ENCODE data around the gene ATAD3B. TPM values are rescaled to one million over a fixed set of nuclear protein-coding genes. Genes with fewer than 3 reads are reported as not detected.

The ATAD3B gene
- total RNA-seq, 1 donor from 2014 or later, result 14.2 TPM

GRCh38 chr1:1540818-1541628 lies 69.5 kb downstream of the ATAD3B start:
- Histone ChIP-seq H3K4me3 (peak overlapping the region; percentile 87 to 91), H3K27ac (peak overlapping the region; percentile 75 to 77), H3K36me3 (peaks cover 3 to 14% of the 10 kb centered on the region in 2 donors), H3K4me1 (peaks cover 3 to 14% of the 10 kb centered on the region in 2 donors), H3K27me3 (no peaks in the 10 kb centered on the region), H3K9me3 (no peaks in the 10 kb centered on the region)
- DNase-seq (ENCODE audit: low spot score in 2 of 2), result no peak
- TF ChIP-seq CTCF (IDR thresholded peaks at IDR 0.05), result no peak
- intact Hi-C loops (cut with DNase I), result no loop called here

- no peak for TF ChIP-seq CTCF (IDR thresholded peaks at IDR 0.05)
- Histone ChIP-seq H3K4me1 (peaks cover 3 to 14% of the 10 kb centered on the region in 2 donors), H3K9me3 (no peaks in the 10 kb centered on the region), H3K27me3 (no peaks in the 10 kb centered on the region), H3K4me3 (no peak overlapping the region), H3K36me3 (peaks cover 3 to 14% of the 10 kb centered on the region in 2 donors), H3K27ac (no peak overlapping the region)
- intact Hi-C loops (cut with DNase I), result no loop called here
- no peak for DNase-seq (ENCODE audit: low spot score in 2 of 2)
Observed at GRCh38 chr1:1541956-1542765, 70.6 kb downstream of the ATAD3B start.

GRCh38 chr1:1542766-1543705 lies 71.5 kb downstream of the ATAD3B start:
- no peak overlapping the region for H3K4me3 ChIP-seq
- H3K36me3 ChIP-seq, result peaks cover 3 to 14% of the 10 kb centered on the region in 2 donors
- no peak overlapping the region for H3K27ac ChIP-seq
- intact Hi-C loops (cut with DNase I), result no loop called here
- H3K27me3 ChIP-seq, result no peaks in the 10 kb centered on the region
- no peaks in the 10 kb centered on the region for H3K9me3 ChIP-seq
- no peak for TF ChIP-seq CTCF (IDR thresholded peaks at IDR 0.05)
- DNase-seq (ENCODE audit: low spot score in 2 of 2), result no peak
- H3K4me1 ChIP-seq, result peaks cover 3 to 14% of the 10 kb centered on the region in 2 donors

GRCh38 chr1:1543706-1544099 lies 72.1 kb downstream of the ATAD3B start:
- no peak for TF ChIP-seq CTCF (IDR thresholded peaks at IDR 0.05)
- Histone ChIP-seq H3K4me1 (peaks cover 3 to 14% of the 10 kb centered on the region in 2 donors), H3K36me3 (peaks cover 3 to 14% of the 10 kb centered on the region in 2 donors), H3K4me3 (no peak overlapping the region), H3K9me3 (no peaks in the 10 kb centered on the region), H3K27me3 (no peaks in the 10 kb centered on the region), H3K27ac (no peak overlapping the region)
- intact Hi-C loops (cut with DNase I), result no loop called here
- DNase-seq (ENCODE audit: low spot score in 2 of 2), result no peak

- peaks cover 3 to 14% of the 10 kb centered on the region in 2 donors for H3K36me3 ChIP-seq
- DNase-seq (ENCODE audit: low spot score in 2 of 2), result no peak
- H3K27me3 ChIP-seq, result no peaks in the 10 kb centered on the region
- H3K4me3 ChIP-seq, result no peak overlapping the region
- no peak for TF ChIP-seq CTCF (IDR thresholded peaks at IDR 0.05)
- no peaks in the 10 kb centered on the region for H3K9me3 ChIP-seq
- H3K27ac ChIP-seq, result no peak overlapping the region
- H3K4me1 ChIP-seq, result peaks cover under 1 to 7% of the 10 kb centered on the region in 2 donors
- intact Hi-C loops (cut with DNase I), result no loop called here
Observed at GRCh38 chr1:1544544-1544943, 73.0 kb downstream of the ATAD3B start.
